Femur (tissue), 1 donor: Measurements from ENCODE around the gene KRT82.
A peak's percentile ranks its signal among the peaks of the same experiment; 100 is the strongest.

Source experiments
- DNase-seq: peaks from one replicate; pipeline ENCODE4 v3.0.0-alpha.2; 2017

KRT82 gene

GRCh38 chr12:52404951-52405350, 1.2 kb downstream of the KRT82 start:
- no peak for DNase-seq

GRCh38 chr12:52403561-52403960, 2.6 kb downstream of the KRT82 start:
- DNase-seq: no peak

- no peak for DNase-seq
Observed at GRCh38 chr12:52402873-52403540, 3.1 kb downstream of the KRT82 start.

- no peak for DNase-seq
Observed at GRCh38 chr12:52402377-52402776, 3.8 kb downstream of the KRT82 start.

GRCh38 chr12:52401926-52402325, 4.2 kb downstream of the KRT82 start:
- DNase-seq: no peak

- no peak for DNase-seq
Observed at GRCh38 chr12:52401526-52401925, 4.6 kb downstream of the KRT82 start.

- no peak for DNase-seq
Observed at GRCh38 chr12:52400906-52401305, 5.2 kb downstream of the KRT82 start.

- no peak for DNase-seq
Observed at GRCh38 chr12:52399756-52400155, 6.4 kb downstream of the KRT82 start.

GRCh38 chr12:52398176-52398575, 8.0 kb downstream of the KRT82 start:
- no peak for DNase-seq

- DNase-seq: no peak
Observed at GRCh38 chr12:52396656-52397055, 9.5 kb downstream of the KRT82 start.

GRCh38 chr12:52395761-52396434, 10.2 kb downstream of the KRT82 start:
- no peak for DNase-seq

GRCh38 chr12:52394836-52395405, 11.2 kb downstream of the KRT82 start:
- DNase-seq: no peak

- DNase-seq: no peak
Observed at GRCh38 chr12:52392465-52393007, 13.6 kb downstream of the KRT82 start.

- DNase-seq: peak; percentile 52
Observed at GRCh38 chr12:52391618-52392002, 14.5 kb downstream of the KRT82 start.

GRCh38 chr12:52390739-52391617, 15.2 kb downstream of the KRT82 start:
- DNase-seq: no peak

- DNase-seq: no peak
Observed at GRCh38 chr12:52389313-52390207, 16.6 kb downstream of the KRT82 start.

- no peak for DNase-seq
Observed at GRCh38 chr12:52387859-52388258, 18.3 kb downstream of the KRT82 start.

GRCh38 chr12:52385226-52385702, 20.9 kb downstream of the KRT82 start, which contains the start of gene KRT84:
Gene KRT84, minus strand, starts transcription at chr12:52385652. Its CDS starts 67 bp downstream, at chr12:52385585.
- no peak for DNase-seq

- DNase-seq: no peak
Observed at GRCh38 chr12:52383331-52383730, 22.8 kb downstream of the KRT82 start.

GRCh38 chr12:52382854-52383253, 23.3 kb downstream of the KRT82 start:
- DNase-seq: no peak

GRCh38 chr12:52381206-52381605, 24.9 kb downstream of the KRT82 start:
- DNase-seq: no peak

GRCh38 chr12:52380271-52380694, 25.9 kb downstream of the KRT82 start:
- no peak for DNase-seq
